ENCODE results near the gene PAX5. TPM values are rescaled to one million over a fixed set of nuclear protein-coding genes. Genes with fewer than 3 reads are reported as not detected.

The PAX5 gene
- total RNA-seq, 1 donor from 2014 or later = not detected

GRCh38 chr9:36900856-36901220 lies 133.2 kb downstream of the PAX5 start:
- TF ChIP-seq, protein P1, sequence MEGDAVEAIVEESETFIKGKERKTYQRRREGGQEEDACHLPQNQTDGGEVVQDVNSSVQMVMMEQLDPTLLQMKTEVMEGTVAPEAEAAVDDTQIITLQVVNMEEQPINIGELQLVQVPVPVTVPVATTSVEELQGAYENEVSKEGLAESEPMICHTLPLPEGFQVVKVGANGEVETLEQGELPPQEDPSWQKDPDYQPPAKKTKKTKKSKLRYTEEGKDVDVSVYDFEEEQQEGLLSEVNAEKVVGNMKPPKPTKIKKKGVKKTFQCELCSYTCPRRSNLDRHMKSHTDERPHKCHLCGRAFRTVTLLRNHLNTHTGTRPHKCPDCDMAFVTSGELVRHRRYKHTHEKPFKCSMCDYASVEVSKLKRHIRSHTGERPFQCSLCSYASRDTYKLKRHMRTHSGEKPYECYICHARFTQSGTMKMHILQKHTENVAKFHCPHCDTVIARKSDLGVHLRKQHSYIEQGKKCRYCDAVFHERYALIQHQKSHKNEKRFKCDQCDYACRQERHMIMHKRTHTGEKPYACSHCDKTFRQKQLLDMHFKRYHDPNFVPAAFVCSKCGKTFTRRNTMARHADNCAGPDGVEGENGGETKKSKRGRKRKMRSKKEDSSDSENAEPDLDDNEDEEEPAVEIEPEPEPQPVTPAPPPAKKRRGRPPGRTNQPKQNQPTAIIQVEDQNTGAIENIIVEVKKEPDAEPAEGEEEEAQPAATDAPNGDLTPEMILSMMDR (IDR thresholded peaks at IDR 0.05; ENCODE audit: insufficient read depth, low read length, poor library complexity, severe bottlenecking) = no peak
- Histone ChIP-seq H3K36me3 (ENCODE audit: control insufficient read depth, insufficient read depth, low read length) (no peaks in the 10 kb centered on the region), H3K4me3 (ENCODE audit: low read depth, low read length) (no peak overlapping the region), H3K27me3 (ENCODE audit: control insufficient read depth, insufficient read depth, low read length) (peaks cover 60% of the 10 kb centered on the region)
- no peak for DNase-seq (ENCODE audit: low read depth)

DNA sequence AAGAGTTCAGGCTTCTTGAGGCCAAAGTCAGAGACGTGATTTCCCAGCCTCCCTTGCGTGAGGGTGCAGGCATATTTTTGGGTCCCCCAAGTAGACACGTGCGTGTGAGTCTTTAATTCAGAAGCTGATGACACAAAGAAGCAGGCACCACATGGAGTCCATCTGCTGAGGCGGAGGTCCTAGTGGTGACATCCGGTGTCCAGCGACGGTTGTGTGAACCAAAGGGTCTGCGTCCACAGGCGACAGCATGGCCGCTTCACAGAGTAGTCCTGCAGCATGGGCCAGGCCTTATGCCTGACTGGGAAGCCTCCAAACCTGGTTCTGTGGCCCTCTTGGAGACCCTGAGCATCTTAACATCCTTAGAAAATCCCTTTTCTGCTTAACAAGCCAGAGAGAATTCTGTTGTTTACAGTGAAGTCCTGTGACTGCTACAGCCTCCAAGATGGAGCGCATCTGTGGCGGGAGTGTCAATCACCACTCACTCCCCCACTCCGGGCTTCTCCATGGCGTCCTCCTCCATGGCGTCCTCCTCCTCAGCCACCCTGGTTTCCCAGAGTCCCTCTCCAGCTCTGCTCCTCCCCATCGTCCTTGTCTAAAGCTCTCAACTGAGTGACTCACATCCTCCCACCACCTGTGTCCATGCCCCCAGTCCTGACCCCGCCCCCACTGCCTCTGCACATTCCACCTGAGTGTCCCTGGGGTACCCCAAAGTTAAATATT lies 133.8 kb downstream of the PAX5 start:
- Histone ChIP-seq H3K4me3 (ENCODE audit: low read depth, low read length) (no peak overlapping the region), H3K27me3 (ENCODE audit: control insufficient read depth, insufficient read depth, low read length) (peaks cover 57% of the 10 kb centered on the region), H3K36me3 (ENCODE audit: control insufficient read depth, insufficient read depth, low read length) (no peaks in the 10 kb centered on the region)
- TF ChIP-seq, protein P1 (IDR thresholded peaks at IDR 0.05; ENCODE audit: insufficient read depth, low read length, poor library complexity, severe bottlenecking) = no peak
- no peak for DNase-seq (ENCODE audit: low read depth)

DNA sequence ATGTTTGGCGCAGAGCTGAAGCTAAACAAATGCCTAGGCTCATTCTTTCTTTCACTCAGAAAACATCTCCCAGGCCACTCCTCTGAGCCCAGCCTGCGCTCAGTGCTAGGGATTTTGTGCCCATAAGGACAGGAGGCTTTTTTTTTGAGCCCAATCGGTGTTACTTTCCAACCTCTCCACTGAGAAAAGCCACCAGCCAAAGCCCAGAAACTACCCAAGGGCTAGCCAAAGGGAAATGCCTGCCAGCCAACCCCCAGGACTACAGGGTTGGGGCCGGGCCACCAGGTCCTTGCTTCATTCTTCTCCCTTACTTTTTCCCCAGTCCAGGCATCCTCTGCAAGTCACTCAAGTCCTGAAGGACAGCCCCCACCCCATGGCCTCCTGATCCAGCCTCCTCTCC lies 134.7 kb downstream of the PAX5 start:
- Histone ChIP-seq H3K36me3 (ENCODE audit: control insufficient read depth, insufficient read depth, low read length) (no peaks in the 10 kb centered on the region), H3K4me3 (ENCODE audit: low read depth, low read length) (no peak overlapping the region), H3K27me3 (ENCODE audit: control insufficient read depth, insufficient read depth, low read length) (peaks cover 56% of the 10 kb centered on the region)
- TF ChIP-seq, protein P1 (IDR thresholded peaks at IDR 0.05; ENCODE audit: insufficient read depth, low read length, poor library complexity, severe bottlenecking) = no peak
- DNase-seq (ENCODE audit: low read depth) = no peak

- no peaks in the 10 kb centered on the region for H3K36me3 ChIP-seq (ENCODE audit: control insufficient read depth, insufficient read depth, low read length)
- H3K4me3 ChIP-seq (ENCODE audit: low read depth, low read length) = no peak overlapping the region
- TF ChIP-seq, protein P1 (IDR thresholded peaks at IDR 0.05; ENCODE audit: insufficient read depth, low read length, poor library complexity, severe bottlenecking) = no peak
- H3K27me3 ChIP-seq (ENCODE audit: control insufficient read depth, insufficient read depth, low read length) = peaks cover 58% of the 10 kb centered on the region
- DNase-seq (ENCODE audit: low read depth) = no peak
Observed at GRCh38 chr9:36898431-36899020, 135.5 kb downstream of the PAX5 start.

- peaks cover 58% of the 10 kb centered on the region for H3K27me3 ChIP-seq (ENCODE audit: control insufficient read depth, insufficient read depth, low read length)
- DNase-seq (ENCODE audit: low read depth) = no peak
- TF ChIP-seq, protein P1 (IDR thresholded peaks at IDR 0.05; ENCODE audit: insufficient read depth, low read length, poor library complexity, severe bottlenecking) = no peak
- no peaks in the 10 kb centered on the region for H3K36me3 ChIP-seq (ENCODE audit: control insufficient read depth, insufficient read depth, low read length)
- no peak overlapping the region for H3K4me3 ChIP-seq (ENCODE audit: low read depth, low read length)
Observed at GRCh38 chr9:36897478-36897877, 136.6 kb downstream of the PAX5 start.
